Neural progenitor cell (in vitro differentiated cells): ENCODE measurements around the gene FBXW7. TPM values are rescaled to one million over a fixed set of nuclear protein-coding genes. Genes with fewer than 3 reads are reported as not detected.

Source experiments
- DNase-seq: peaks from one replicate; pipeline ENCODE4 v3.0.0-alpha.2; 2016; ENCODE audit warnings: low spot score
- H2AFZ ChIP-seq: fragments of 200-600 bp; sonication (generic); replicated peaks from 2 replicates; pipeline ENCODE4 v1.6.1; 2016; ENCODE audit warnings: antibody characterized with exemption
- H3F3A ChIP-seq: fragments of 200-600 bp; sonication (generic); 2 replicates; pipeline ENCODE4 v1.6.1; 2016; ENCODE audit warnings: antibody characterized with exemption, low read depth
- H3K27ac ChIP-seq: fragments of 200-600 bp; sonication (generic); 2 replicates; pipeline ENCODE4 v1.5.1; 2016; ENCODE audit warnings: mild to moderate bottlenecking
- H3K27me3 ChIP-seq: fragments of 200-600 bp; sonication (generic); 2 replicates; pipeline ENCODE4 v1.6.1; 2016; ENCODE audit warnings: mild to moderate bottlenecking, moderate library complexity
- H3K36me3 ChIP-seq: fragments of 200-600 bp; sonication (generic); 2 replicates; pipeline ENCODE4 v1.5.1; 2016
- H3K4me1 ChIP-seq: fragments of 200-600 bp; sonication (generic); 2 replicates; pipeline ENCODE4 v1.6.1; 2016; ENCODE audit warnings: mixed run types
- H3K4me2 ChIP-seq: fragments of 200-600 bp; sonication (generic); 2 replicates; pipeline ENCODE4 v1.6.1; 2016
- H3K4me3 ChIP-seq: fragments of 200-600 bp; sonication (generic); 2 replicates; pipeline ENCODE4 v1.5.1; 2016
- H3K79me2 ChIP-seq: fragments of 200-600 bp; sonication (generic); 2 replicates; pipeline ENCODE4 v1.6.1; 2016; ENCODE audit warnings: low read depth
- H3K9ac ChIP-seq: fragments of 200-600 bp; sonication (generic); 2 replicates; pipeline ENCODE4 v1.6.1; 2016
- H3K9me3 ChIP-seq: fragments of 200-600 bp; sonication (generic); 2 replicates; pipeline ENCODE4 v1.5.1; 2016; ENCODE audit warnings: low read depth
- H4K20me1 ChIP-seq: fragments of 200-600 bp; sonication (generic); 2 replicates; pipeline ENCODE4 v1.6.1; 2016; ENCODE audit warnings: low read depth
- H3K27ac Mint-ChIP-seq: 3 replicates; pipeline ENCODE4 v1.8.0; 2021; ENCODE audit warnings: mixed read lengths
- H3K27me3 Mint-ChIP-seq: 2 replicates; pipeline ENCODE4 v1.8.0; 2022; ENCODE audit warnings: low read depth, mild to moderate bottlenecking, inconsistent platforms, moderate library complexity, mixed read lengths; ENCODE audit not compliant: insufficient read depth
- H3K36me3 Mint-ChIP-seq: 3 replicates; pipeline ENCODE4 v1.8.0; 2021; ENCODE audit warnings: mixed read lengths
- H3K4me1 Mint-ChIP-seq: 3 replicates; pipeline ENCODE4 v1.8.0; 2021; ENCODE audit warnings: mixed read lengths
- H3K4me3 Mint-ChIP-seq: 3 replicates; pipeline ENCODE4 v1.8.0; 2021; ENCODE audit warnings: mild to moderate bottlenecking, moderate library complexity, mixed read lengths
- H3K9me3 Mint-ChIP-seq: 3 replicates; pipeline ENCODE4 v1.8.0; 2020; ENCODE audit warnings: mixed read lengths
- CTCF ChIP-seq: fragments of 200-600 bp; sonication (generic); IDR thresholded peaks from 2 replicates; pipeline ENCODE4 v1.5.1; 2017; ENCODE audit warnings: antibody characterized with exemption, mild to moderate bottlenecking
- EZH2 ChIP-seq: fragments of 200-600 bp; sonication (generic); IDR thresholded peaks from 2 replicates; pipeline ENCODE4 v1.6.1; 2017; ENCODE audit warnings: antibody characterized with exemption, mild to moderate bottlenecking, moderate library complexity
- EZH2phosphoT487 ChIP-seq: fragments of 200-600 bp; sonication (generic); IDR thresholded peaks from 2 replicates; pipeline ENCODE4 v1.6.1; 2017; ENCODE audit warnings: antibody characterized with exemption
- total RNA-seq: library from RNA; depleted of rRNA; stranded (reverse); fragments of >200 nt; gene quantifications from 2 replicates; pipeline ENCODE4 v1.2.3, GENCODE V29; 2015; ENCODE audit warnings: low replicate concordance

Gene FBXW7
- total RNA-seq, 1 donor from 2014 or later, result 43.9 TPM

- Histone ChIP-seq H3K36me3 (no peaks in the 10 kb centered on the region), H3K9ac (no peak overlapping the region), H3K27me3 (no peaks in the 10 kb centered on the region), H3K27ac (no peak overlapping the region), H3F3A (no peaks in the 10 kb centered on the region), H3K4me2 (no peak overlapping the region), H3K9me3 (no peaks in the 10 kb centered on the region), H3K4me3 (no peak overlapping the region), H2AFZ (no peak overlapping the region), H3K4me1 (no peaks in the 10 kb centered on the region), H3K79me2 (no peaks in the 10 kb centered on the region), H4K20me1 (no peaks in the 10 kb centered on the region)
- no peak overlapping the region for H3K27ac Mint-ChIP-seq
- no peak for TF ChIP-seq CTCF
- TF ChIP-seq EZH2phosphoT487, result no peak
- no peak for TF ChIP-seq EZH2
- H3K4me3 Mint-ChIP-seq, result no peak overlapping the region
- H3K36me3 Mint-ChIP-seq, result no peaks in the 10 kb centered on the region
- H3K9me3 Mint-ChIP-seq, result no peaks in the 10 kb centered on the region
- no peaks in the 10 kb centered on the region for H3K27me3 Mint-ChIP-seq
- peaks cover 5% of the 10 kb centered on the region for H3K4me1 Mint-ChIP-seq
- no peak for DNase-seq
Observed at GRCh38 chr4:152372444-152372843, 163.4 kb downstream of the FBXW7 start.

GRCh38 chr4:152369902-152370295 is 166.0 kb downstream of the FBXW7 start:
- Mint-ChIP-seq H3K4me3 (no peak overlapping the region), H3K36me3 (peaks cover 2% of the 10 kb centered on the region), H3K27me3 (no peaks in the 10 kb centered on the region), H3K9me3 (peaks cover 3% of the 10 kb centered on the region), H3K27ac (no peak overlapping the region), H3K4me1 (peaks cover 5% of the 10 kb centered on the region)
- no peaks in the 10 kb centered on the region for H3K9me3 ChIP-seq
- TF ChIP-seq EZH2phosphoT487 (no peak), CTCF (peak; percentile 36)
- H3K4me3 ChIP-seq, result no peak overlapping the region
- H3K79me2 ChIP-seq, result no peaks in the 10 kb centered on the region
- DNase-seq, result no peak
- no peak overlapping the region for H2AFZ ChIP-seq
- no peaks in the 10 kb centered on the region for H3K36me3 ChIP-seq
- no peak overlapping the region for H3K4me2 ChIP-seq
- no peaks in the 10 kb centered on the region for H4K20me1 ChIP-seq
- no peaks in the 10 kb centered on the region for H3K27me3 ChIP-seq
- H3F3A ChIP-seq, result no peaks in the 10 kb centered on the region
- no peaks in the 10 kb centered on the region for H3K4me1 ChIP-seq
- H3K27ac ChIP-seq, result no peak overlapping the region
- H3K9ac ChIP-seq, result no peak overlapping the region

GRCh38 chr4:152369203-152369901 is 166.5 kb downstream of the FBXW7 start:
- H3K36me3 ChIP-seq, result no peaks in the 10 kb centered on the region

More at GRCh38 chr4:152369203-152369901, 166.5 kb downstream of the FBXW7 start:
- no peak overlapping the region for H3K9ac ChIP-seq
- H3K4me3 ChIP-seq, result no peak overlapping the region
- no peak overlapping the region for H2AFZ ChIP-seq
- no peak overlapping the region for H3K27ac ChIP-seq
- H3K36me3 Mint-ChIP-seq, result peaks cover 2% of the 10 kb centered on the region
- H3K9me3 Mint-ChIP-seq, result peaks cover 3% of the 10 kb centered on the region
- no peak overlapping the region for H3K4me2 ChIP-seq
- no peaks in the 10 kb centered on the region for H3K79me2 ChIP-seq
- no peaks in the 10 kb centered on the region for H3K27me3 Mint-ChIP-seq
- H3K4me1 Mint-ChIP-seq, result peaks cover 5% of the 10 kb centered on the region
- DNase-seq, result no peak
- no peak overlapping the region for H3K27ac Mint-ChIP-seq
- H3F3A ChIP-seq, result no peaks in the 10 kb centered on the region
- H3K4me3 Mint-ChIP-seq, result no peak overlapping the region
- H3K9me3 ChIP-seq, result no peaks in the 10 kb centered on the region
- H3K4me1 ChIP-seq, result no peaks in the 10 kb centered on the region
- no peak for TF ChIP-seq CTCF
- TF ChIP-seq EZH2, result no peak
- TF ChIP-seq EZH2phosphoT487, result no peak
- no peaks in the 10 kb centered on the region for H3K27me3 ChIP-seq
- H4K20me1 ChIP-seq, result no peaks in the 10 kb centered on the region
